Keratinocyte (primary cell): ENCODE data around the gene PRICKLE4. TPM values are rescaled to one million over a fixed set of nuclear protein-coding genes. Genes with fewer than 3 reads are reported as not detected.

Source experiments
- DNase-seq: peaks from one replicate; pipeline ENCODE4 v3.0.0-alpha.2; 2011; ENCODE audit warnings: low read depth, missing footprints, low spot score
- FAIRE-seq: peaks from 2 replicates; lab custom pipeline; 2011; peaks lifted over from hg19 to GRCh38; lab: Jason Lieb, UNC
- H2AFZ ChIP-seq: 2 replicates; pipeline ENCODE4 v1.6.0; 2012; ENCODE audit warnings: low read length, control low read depth, inconsistent platforms; ENCODE audit not compliant: control insufficient read depth
- H3K27ac ChIP-seq: 2 replicates; pipeline ENCODE4 v1.5.1; 2011; ENCODE audit warnings: low read length; ENCODE audit not compliant: control insufficient read depth, insufficient read depth
- H3K27me3 ChIP-seq: 3 replicates; pipeline ENCODE4 v1.6.0; 2011; ENCODE audit warnings: low read length; ENCODE audit not compliant: control insufficient read depth, insufficient read depth; ENCODE audit errors: extremely low read depth
- H3K36me3 ChIP-seq, 2 experiments: 2 replicates in 1 of 2; 3 replicates in 1 of 2; pipeline ENCODE4 v1.5.1; 2011; ENCODE audit warnings: low read length in 2 of 2, mild to moderate bottlenecking in 1 of 2; ENCODE audit not compliant: control insufficient read depth in 2 of 2, insufficient read depth in 2 of 2; ENCODE audit errors: extremely low read depth in 1 of 2
- H3K4me1 ChIP-seq: 3 replicates; pipeline ENCODE4 v1.5.1; 2011; ENCODE audit warnings: low read length; ENCODE audit not compliant: control insufficient read depth, insufficient read depth; ENCODE audit errors: extremely low read depth
- H3K4me2 ChIP-seq: 3 replicates; pipeline ENCODE4 v1.6.0; 2011; ENCODE audit warnings: low read depth, low read length; ENCODE audit not compliant: control insufficient read depth, insufficient read depth; ENCODE audit errors: extremely low read depth
- H3K4me3 ChIP-seq, 3 experiments: fragments of 200-600 bp in 1 of 3; sonication (generic) in 1 of 3; 2 replicates in 2 of 3; 3 replicates in 1 of 3; pipeline ENCODE4 v1.5.1; 2011 to 2016; ENCODE audit warnings: low read length in 3 of 3, mild to moderate bottlenecking in 3 of 3, control low read depth in 2 of 3, inconsistent platforms in 1 of 3, low read depth in 1 of 3, mixed read lengths in 1 of 3, mixed run types in 1 of 3, moderate library complexity in 1 of 3; ENCODE audit not compliant: control insufficient read depth in 2 of 3, insufficient read depth in 2 of 3; ENCODE audit errors: extremely low read depth in 1 of 3
- H3K79me2 ChIP-seq: 2 replicates; pipeline ENCODE4 v1.6.0; 2012; ENCODE audit warnings: low read length; ENCODE audit not compliant: control insufficient read depth, insufficient read depth
- H3K9ac ChIP-seq: 3 replicates; pipeline ENCODE4 v1.6.0; 2011; ENCODE audit warnings: low read length; ENCODE audit not compliant: control insufficient read depth, insufficient read depth; ENCODE audit errors: extremely low read depth
- H3K9me1 ChIP-seq: 3 replicates; pipeline ENCODE4 v1.6.0; 2011; ENCODE audit warnings: low read length; ENCODE audit not compliant: control insufficient read depth, insufficient read depth; ENCODE audit errors: extremely low read depth
- H3K9me3 ChIP-seq: 2 replicates; pipeline ENCODE4 v1.5.1; 2012; ENCODE audit warnings: low read depth, low read length; ENCODE audit not compliant: control insufficient read depth
- H4K20me1 ChIP-seq: 3 replicates; pipeline ENCODE4 v1.6.0; 2011; ENCODE audit warnings: low read length; ENCODE audit not compliant: control insufficient read depth, insufficient read depth; ENCODE audit errors: extremely low read depth
- CTCF ChIP-seq, 3 experiments: IDR thresholded peaks in 1 of 3; conservative IDR thresholded peaks in 1 of 3; optimal IDR thresholded peaks in 1 of 3; 2 replicates in 2 of 3; 3 replicates in 1 of 3; pipeline versions ENCODE3 to v1.5.1; 2011; ENCODE audit warnings: low read length in 3 of 3, mild to moderate bottlenecking in 3 of 3, moderate library complexity in 2 of 3, control low read depth in 1 of 3, inconsistent platforms in 1 of 3; ENCODE audit not compliant: insufficient read depth in 2 of 3; ENCODE audit errors: extremely low read depth in 1 of 3
- EZH2 ChIP-seq: IDR thresholded peaks from one replicate; pipeline ENCODE4 v1.6.1; 2012; ENCODE audit warnings: inconsistent platforms, mild to moderate bottlenecking, low read length, moderate library complexity
- dilution Hi-C: fragments of 300-500 bp; cut with MboI; formaldehyde crosslinking; loops from one replicate; pipeline ENCODE4 v1.7.0; 2020; ENCODE audit warnings: low sequenced_read_pairs; ENCODE audit not compliant: extremely low pct_ligation_motif_present
- polyA plus RNA-seq, 5 experiments: library from polyadenylated mRNA; depleted of rRNA in 3 of 5; stranded (reverse) in 3 of 5; stranded (forward) in 1 of 5; unstranded in 1 of 5; fragments of >200 nt; gene quantifications; 1 replicate in 1 of 5; 2 replicates in 3 of 5; 3 replicates in 1 of 5; pipeline versions ENCODE4 v1.2.1 to v1.2.3, GENCODE V29; 2011 to 2012; ENCODE audit warnings: missing spikeins in 2 of 5, low read depth in 1 of 5, low replicate concordance in 1 of 5

Gene PRICKLE4
- polyA plus RNA-seq, 1 donor (not counting 4 experiments of a cell fraction or from before 2014, with no cell fraction given): 0.13 TPM

- TF ChIP-seq CTCF (optimal IDR thresholded peaks at IDR 0.05 in 1 of 3, IDR thresholded peaks at IDR 0.05 in 1 of 3, conservative IDR thresholded peaks at IDR 0.05 in 1 of 3; ENCODE audit: extremely low read depth in 1 of 3, insufficient read depth in 2 of 3, low read length in 3 of 3): no peak
- TF ChIP-seq EZH2: no peak
- Histone ChIP-seq H3K9me3 (no peaks in the 10 kb centered on the region), H3K4me1 (peaks cover 7% of the 10 kb centered on the region), H3K79me2 (no peaks in the 10 kb centered on the region), H3K9ac (no peak overlapping the region), H3K4me2 (no peak overlapping the region), H4K20me1 (no peaks in the 10 kb centered on the region), H3K4me3 (no peak overlapping the region), H2AFZ (no peak overlapping the region), H3K27me3 (no peaks in the 10 kb centered on the region), H3K9me1 (no peaks in the 10 kb centered on the region), H3K27ac (no peak overlapping the region), H3K36me3 (no peaks in the 10 kb centered on the region)
- DNase-seq (no peak), FAIRE-seq (no peak)
- dilution Hi-C loops: no loop called here
These were observed 37.0 kb upstream of the PRICKLE4 start for GRCh38 chr6:41743406-41744235.

- Histone ChIP-seq H3K4me1 (peaks cover 7% of the 10 kb centered on the region), H3K9me3 (no peaks in the 10 kb centered on the region), H3K27ac (no peak overlapping the region), H3K79me2 (no peaks in the 10 kb centered on the region), H3K36me3 (no peaks in the 10 kb centered on the region), H3K9ac (no peak overlapping the region), H3K27me3 (no peaks in the 10 kb centered on the region), H4K20me1 (no peaks in the 10 kb centered on the region), H3K4me2 (no peak overlapping the region), H3K4me3 (no peak overlapping the region), H3K9me1 (no peaks in the 10 kb centered on the region), H2AFZ (no peak overlapping the region)
- TF ChIP-seq CTCF (optimal IDR thresholded peaks at IDR 0.05 in 1 of 3, IDR thresholded peaks at IDR 0.05 in 1 of 3, conservative IDR thresholded peaks at IDR 0.05 in 1 of 3; ENCODE audit: extremely low read depth in 1 of 3, insufficient read depth in 2 of 3, low read length in 3 of 3): no peak
- no peak for TF ChIP-seq EZH2
- FAIRE-seq: no peak
- dilution Hi-C loops: no loop called here
- no peak for DNase-seq
These were observed 36.3 kb upstream of the PRICKLE4 start for GRCh38 chr6:41744236-41744787.
